ENCODE data around the gene HOXA2.

DNA sequence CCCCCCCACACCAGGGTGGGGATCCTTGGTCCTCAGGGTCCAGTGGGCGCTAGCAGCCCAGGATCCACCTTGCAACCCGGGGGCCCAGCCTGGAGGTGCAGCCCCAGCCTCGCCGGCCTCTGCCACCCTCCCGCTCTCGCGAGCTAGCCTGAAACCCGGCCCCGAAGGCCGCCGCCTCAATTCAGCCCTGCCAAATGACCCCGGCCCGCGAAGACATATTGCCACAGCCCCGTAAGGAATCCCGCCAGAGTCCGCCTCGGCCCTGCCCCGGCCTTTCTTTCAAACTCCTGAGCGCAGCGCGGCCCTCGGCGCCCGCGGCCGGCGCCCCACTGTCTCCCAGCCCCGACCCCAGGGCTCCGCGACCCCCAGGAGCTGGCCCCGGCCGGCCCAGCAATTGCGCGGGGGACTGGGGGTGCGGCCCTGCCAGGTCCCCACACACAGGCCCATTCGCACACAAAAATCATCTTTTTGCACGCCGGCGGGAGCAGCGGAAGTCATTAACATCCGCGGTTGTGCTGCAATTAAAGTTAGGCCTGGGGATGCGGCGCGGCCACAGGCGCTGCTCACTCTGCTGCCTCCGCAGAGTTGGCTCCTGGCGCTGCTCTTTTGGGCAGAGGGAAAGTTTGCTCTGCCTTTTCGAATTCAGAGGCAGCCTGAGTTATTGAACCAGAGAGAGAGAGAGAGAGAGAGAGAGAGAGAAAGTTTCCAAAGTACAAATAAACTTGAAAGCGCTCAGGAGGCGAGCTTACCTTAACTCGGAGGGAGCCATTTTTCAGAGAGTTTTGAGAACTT is 37.0 kb upstream of the HOXA2 start:
- TF ChIP-seq, protein P1, sequence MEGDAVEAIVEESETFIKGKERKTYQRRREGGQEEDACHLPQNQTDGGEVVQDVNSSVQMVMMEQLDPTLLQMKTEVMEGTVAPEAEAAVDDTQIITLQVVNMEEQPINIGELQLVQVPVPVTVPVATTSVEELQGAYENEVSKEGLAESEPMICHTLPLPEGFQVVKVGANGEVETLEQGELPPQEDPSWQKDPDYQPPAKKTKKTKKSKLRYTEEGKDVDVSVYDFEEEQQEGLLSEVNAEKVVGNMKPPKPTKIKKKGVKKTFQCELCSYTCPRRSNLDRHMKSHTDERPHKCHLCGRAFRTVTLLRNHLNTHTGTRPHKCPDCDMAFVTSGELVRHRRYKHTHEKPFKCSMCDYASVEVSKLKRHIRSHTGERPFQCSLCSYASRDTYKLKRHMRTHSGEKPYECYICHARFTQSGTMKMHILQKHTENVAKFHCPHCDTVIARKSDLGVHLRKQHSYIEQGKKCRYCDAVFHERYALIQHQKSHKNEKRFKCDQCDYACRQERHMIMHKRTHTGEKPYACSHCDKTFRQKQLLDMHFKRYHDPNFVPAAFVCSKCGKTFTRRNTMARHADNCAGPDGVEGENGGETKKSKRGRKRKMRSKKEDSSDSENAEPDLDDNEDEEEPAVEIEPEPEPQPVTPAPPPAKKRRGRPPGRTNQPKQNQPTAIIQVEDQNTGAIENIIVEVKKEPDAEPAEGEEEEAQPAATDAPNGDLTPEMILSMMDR (IDR thresholded peaks at IDR 0.05), result no peak
- TF ChIP-seq POLR2AphosphoS5 (IDR thresholded peaks at IDR 0.05) (no peak), EP300 (IDR thresholded peaks at IDR 0.05) (no peak), POLR2A (IDR thresholded peaks at IDR 0.05) (no peak)

All from stomach (tissue), 4 donors.